Parathyroid adenoma (tissue), 2 donors: ENCODE data around the gene GRK3.
"Not testable (repeated sequence)": the region's sequence is repeated elsewhere in the genome, so short reads cannot be mapped to it uniquely, and the experiment has no call there.

Source experiments
- H2AFZ ChIP-seq: fragments of 300-600 bp; sonication (generic); one replicate; pipeline ENCODE4 v1.7.0; 2017; ENCODE audit warnings: antibody characterized with exemption, mild to moderate bottlenecking
- H3K27ac ChIP-seq: fragments of 300-600 bp; sonication (generic); one replicate; pipeline ENCODE4 v1.7.0; 2017
- H3K27me3 ChIP-seq: fragments of 300-600 bp; sonication (generic); one replicate; pipeline ENCODE4 v1.7.0; 2017; ENCODE audit warnings: low read length; ENCODE audit not compliant: control insufficient read depth, insufficient read depth
- H3K36me3 ChIP-seq: fragments of 300-600 bp; sonication (generic); one replicate; pipeline ENCODE4 v1.7.0; 2017; ENCODE audit warnings: low read length; ENCODE audit not compliant: control insufficient read depth, insufficient read depth
- H3K4me1 ChIP-seq: fragments of 300-600 bp; sonication (generic); one replicate; pipeline ENCODE4 v1.7.0; 2017; ENCODE audit warnings: control low read depth
- H3K4me2 ChIP-seq: fragments of 300-600 bp; sonication (generic); one replicate; pipeline ENCODE4 v1.7.0; 2017; ENCODE audit warnings: low read length
- H3K4me3 ChIP-seq: fragments of 300-600 bp; sonication (generic); one replicate; pipeline ENCODE4 v1.7.0; 2017; ENCODE audit warnings: low read depth, low read length
- H3K79me2 ChIP-seq: fragments of 300-600 bp; sonication (generic); one replicate; pipeline ENCODE4 v1.7.0; 2017; ENCODE audit warnings: control low read depth
- H3K9ac ChIP-seq: fragments of 300-600 bp; sonication (generic); one replicate; pipeline ENCODE4 v1.7.0; 2017; ENCODE audit warnings: mild to moderate bottlenecking
- H3K9me3 ChIP-seq: fragments of 300-600 bp; sonication (generic); one replicate; pipeline ENCODE4 v1.7.0; 2017; ENCODE audit warnings: low read length; ENCODE audit not compliant: control insufficient read depth
- CTCF ChIP-seq: fragments of 300-600 bp; sonication (generic); IDR thresholded peaks from one replicate; pipeline ENCODE4 v1.7.0; 2017; ENCODE audit warnings: antibody characterized with exemption, mild to moderate bottlenecking
- donor health status: primary hyperparathyroidism.

Gene GRK3

GRCh38 chr22:25566898-25567235 lies 2.4 kb downstream of the GRK3 start:
- Histone ChIP-seq H3K4me2 (no peak overlapping the region), H3K27ac (no peak overlapping the region), H3K9ac (no peak overlapping the region), H3K4me1 (no peaks in the 10 kb centered on the region), H3K27me3 (no peaks in the 10 kb centered on the region), H3K4me3 (no peak overlapping the region), H2AFZ (no peak overlapping the region), H3K36me3 (no peaks in the 10 kb centered on the region), H3K79me2 (peaks cover 2% of the 10 kb centered on the region), H3K9me3 (no peaks in the 10 kb centered on the region)
- TF ChIP-seq CTCF: no peak

DNA sequence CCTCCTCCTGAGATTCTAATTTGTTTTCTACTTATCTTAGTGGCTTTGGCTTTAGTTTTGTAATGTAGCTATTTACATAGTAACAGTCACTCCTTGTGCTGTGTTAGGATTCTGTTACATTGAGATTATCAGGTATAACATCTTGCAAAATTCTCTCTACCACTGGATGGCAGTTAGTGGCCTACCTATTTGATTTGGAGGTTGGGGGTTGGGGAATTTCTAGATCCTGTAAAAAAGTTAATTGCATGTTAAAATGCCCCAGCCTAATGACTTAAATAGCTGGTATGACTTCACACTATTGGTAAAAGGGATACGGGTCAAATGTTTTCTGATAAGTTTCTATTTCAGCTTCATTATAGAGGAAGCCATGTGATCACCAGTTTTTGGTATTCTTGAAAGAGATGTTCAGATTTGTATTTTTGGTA lies 2.8 kb downstream of the GRK3 start:
- Histone ChIP-seq H3K9ac (no peak overlapping the region), H3K27me3 (no peaks in the 10 kb centered on the region), H3K4me1 (no peaks in the 10 kb centered on the region), H3K79me2 (peaks cover 2% of the 10 kb centered on the region), H3K4me3 (no peak overlapping the region), H2AFZ (no peak overlapping the region), H3K36me3 (no peaks in the 10 kb centered on the region), H3K9me3 (no peaks in the 10 kb centered on the region), H3K27ac (no peak overlapping the region), H3K4me2 (no peak overlapping the region)
- TF ChIP-seq CTCF: no peak

GRCh38 chr22:25568066-25568465 lies 3.6 kb downstream of the GRK3 start:
- not testable (repeated sequence) for H3K79me2 ChIP-seq, H3K36me3 ChIP-seq, H3K9me3 ChIP-seq, H3K9ac ChIP-seq, H3K27me3 ChIP-seq, H3K4me2 ChIP-seq, H2AFZ ChIP-seq, H3K4me3 ChIP-seq, H3K4me1 ChIP-seq, H3K27ac ChIP-seq

DNA sequence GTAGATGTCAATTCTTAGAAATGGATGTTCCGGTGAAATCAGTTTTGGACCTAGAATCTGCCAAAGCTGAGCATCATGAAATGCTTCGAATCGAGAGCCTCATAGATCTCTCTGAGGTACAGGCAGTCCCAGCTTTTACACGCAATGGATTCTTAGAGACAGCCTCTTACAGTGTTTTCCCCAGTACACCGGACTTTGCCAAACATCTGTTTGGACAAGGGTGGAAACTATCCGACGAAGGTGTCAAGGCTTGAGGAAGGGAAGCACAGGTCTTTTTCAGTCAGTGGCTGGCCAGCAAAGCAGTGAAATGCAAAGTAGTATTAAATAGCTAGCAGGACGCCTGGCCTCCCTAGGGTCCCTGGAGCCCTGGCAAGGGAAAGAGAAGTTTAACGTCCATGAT lies 4.9 kb downstream of the GRK3 start:
- Histone ChIP-seq H3K27me3 (no peaks in the 10 kb centered on the region), H2AFZ (no peak overlapping the region), H3K36me3 (no peaks in the 10 kb centered on the region), H3K79me2 (peaks cover 2% of the 10 kb centered on the region), H3K27ac (no peak overlapping the region), H3K9me3 (no peaks in the 10 kb centered on the region), H3K4me1 (no peaks in the 10 kb centered on the region), H3K4me3 (no peak overlapping the region), H3K4me2 (no peak overlapping the region), H3K9ac (no peak overlapping the region)
- TF ChIP-seq CTCF: no peak

DNA sequence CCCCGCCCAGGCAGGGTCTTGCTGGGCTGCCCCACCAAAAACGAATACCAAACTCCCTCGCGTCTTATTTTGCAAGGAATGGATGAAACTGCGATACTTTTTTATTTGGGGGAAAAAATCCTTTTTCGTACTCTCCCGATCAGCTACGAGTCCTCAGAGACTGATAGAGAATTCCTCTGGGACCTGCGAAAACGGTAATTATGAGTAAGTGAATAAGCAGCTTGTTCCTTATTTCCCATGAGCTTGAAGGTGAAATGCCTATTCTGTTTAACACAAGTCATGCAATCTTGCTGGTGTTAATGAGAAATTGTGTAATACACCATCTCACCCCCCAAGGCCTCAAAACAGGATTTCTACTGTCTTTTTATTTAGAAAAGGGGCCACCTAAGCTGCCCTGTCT lies 5.5 kb downstream of the GRK3 start:
- no peaks in the 10 kb centered on the region for H3K36me3 ChIP-seq
- H3K4me3 ChIP-seq: no peak overlapping the region
- H3K27ac ChIP-seq: no peak overlapping the region
- H3K27me3 ChIP-seq: no peaks in the 10 kb centered on the region
- no peak overlapping the region for H2AFZ ChIP-seq
- no peak overlapping the region for H3K4me2 ChIP-seq
- no peak overlapping the region for H3K9ac ChIP-seq
- no peaks in the 10 kb centered on the region for H3K4me1 ChIP-seq
- TF ChIP-seq CTCF: no peak
- H3K79me2 ChIP-seq: peaks cover 2% of the 10 kb centered on the region
- no peaks in the 10 kb centered on the region for H3K9me3 ChIP-seq
